Mammary epithelial cell (primary cell): ENCODE measurements around the gene TMEM80.

Experiments used
- CTCF ChIP-seq, 2 donors: IDR thresholded peaks in 1 of 2; conservative IDR thresholded peaks in 1 of 2; 2 replicates each; pipeline ENCODE4 v1.5.1; 2011 to 2012; ENCODE audit warnings: inconsistent platforms in 2 of 2, low read length in 2 of 2, mild to moderate bottlenecking in 2 of 2, control low read depth in 1 of 2, low read depth in 1 of 2; ENCODE audit not compliant: insufficient read depth in 1 of 2; ENCODE audit errors: extremely low read depth in 1 of 2
- EZH2 ChIP-seq: IDR thresholded peaks from 2 replicates; pipeline ENCODE4 v1.6.1; 2012; ENCODE audit warnings: low read length, inconsistent platforms, borderline replicate concordance

GRCh38 chr11:703506-703905, 7.9 kb downstream of the TMEM80 start:
- TF ChIP-seq CTCF (conservative IDR thresholded peaks at IDR 0.05 in 1 of 2, IDR thresholded peaks at IDR 0.05 in 1 of 2; ENCODE audit: extremely low read depth in 1 of 2, insufficient read depth in 1 of 2, low read depth in 1 of 2, low read length in 2 of 2) (no peak), EZH2 (no peak)
